Measurements from ENCODE around the gene QRICH1. TPM values are rescaled to one million over a fixed set of nuclear protein-coding genes. Genes with fewer than 3 reads are reported as not detected.
A peak's percentile ranks its signal among the peaks of the same experiment; 100 is the strongest.

QRICH1 gene
- total RNA-seq, 1 experiment from 2014 or later: 107 TPM

- Mint-ChIP-seq H3K4me1 (ENCODE audit: low read depth, unreplicated experiment) (peaks cover 28% of the 10 kb centered on the region), H3K9me3 (ENCODE audit: low read depth, unreplicated experiment) (no peaks in the 10 kb centered on the region), H3K27me3 (ENCODE audit: unreplicated experiment) (no peaks in the 10 kb centered on the region), H3K36me3 (ENCODE audit: insufficient read depth, unreplicated experiment) (peaks cover 78% of the 10 kb centered on the region), H3K4me3 (ENCODE audit: low read depth, unreplicated experiment) (peak overlapping the region; percentile 99), H3K27ac (ENCODE audit: unreplicated experiment) (peak overlapping the region; percentile 99)
- DNase-seq: no peak
- CTCF ChIA-PET: interaction anchor here (0.7 kb wide), 1 partner anchor 536 kb away, joined by 3 read pairs; no protein-coding TSS in a partner anchor
- intact Hi-C loops (cut with micrococcal nuclease; ENCODE audit: unreplicated experiment): no loop called here
- no TSS peak for BruUV-seq (replicated peaks)
- no peak for TF ChIP-seq CTCF (IDR thresholded peaks at IDR 0.05; ENCODE audit: unreplicated experiment)
These were observed 65.6 kb downstream of the QRICH1 start for GRCh38 chr3:49028298-49028672.

GRCh38 chr3:49027634-49028033 is 66.2 kb downstream of the QRICH1 start:
- peaks cover 28% of the 10 kb centered on the region for H3K4me1 Mint-ChIP-seq (ENCODE audit: low read depth, unreplicated experiment)
- peak overlapping the region; percentile 99 for H3K4me3 Mint-ChIP-seq (ENCODE audit: low read depth, unreplicated experiment)
- intact Hi-C loops (cut with micrococcal nuclease; ENCODE audit: unreplicated experiment): no loop called here
- CTCF ChIA-PET: no interaction called here
- no peak for DNase-seq
- H3K9me3 Mint-ChIP-seq (ENCODE audit: low read depth, unreplicated experiment): no peaks in the 10 kb centered on the region
- no TSS peak for BruUV-seq (replicated peaks)
- no peaks in the 10 kb centered on the region for H3K27me3 Mint-ChIP-seq (ENCODE audit: unreplicated experiment)
- peak overlapping the region; percentile 99 for H3K27ac Mint-ChIP-seq (ENCODE audit: unreplicated experiment)
- H3K36me3 Mint-ChIP-seq (ENCODE audit: insufficient read depth, unreplicated experiment): peaks cover 84% of the 10 kb centered on the region
- no peak for TF ChIP-seq CTCF (IDR thresholded peaks at IDR 0.05; ENCODE audit: unreplicated experiment)

DNA sequence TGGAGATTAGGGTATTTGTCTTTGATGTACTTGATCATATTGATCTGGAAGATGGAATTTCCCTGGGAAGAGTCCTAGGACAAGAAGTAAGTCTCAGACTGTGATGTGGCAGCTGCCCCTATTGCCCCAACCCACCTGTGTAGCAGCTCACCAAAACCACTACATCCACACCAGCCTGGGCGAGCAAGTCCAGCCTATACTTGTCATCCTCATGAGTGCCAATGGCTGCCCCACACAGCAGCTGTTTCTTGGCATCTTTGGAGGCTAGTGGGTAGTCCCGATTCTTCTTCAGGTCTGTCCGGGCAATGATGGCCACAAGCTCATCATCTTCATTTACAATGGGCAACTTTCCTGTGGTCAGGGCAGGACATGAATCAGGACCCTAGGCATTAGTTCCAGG is 67.3 kb downstream of the QRICH1 start:
- H3K27me3 Mint-ChIP-seq (ENCODE audit: unreplicated experiment): no peaks in the 10 kb centered on the region
- CTCF ChIA-PET: no interaction called here
- H3K4me3 Mint-ChIP-seq (ENCODE audit: low read depth, unreplicated experiment): no peak overlapping the region
- no TSS peak for BruUV-seq (replicated peaks)
- H3K27ac Mint-ChIP-seq (ENCODE audit: unreplicated experiment): no peak overlapping the region
- DNase-seq: no peak
- no peaks in the 10 kb centered on the region for H3K9me3 Mint-ChIP-seq (ENCODE audit: low read depth, unreplicated experiment)
- H3K36me3 Mint-ChIP-seq (ENCODE audit: insufficient read depth, unreplicated experiment): peaks cover 95% of the 10 kb centered on the region
- H3K4me1 Mint-ChIP-seq (ENCODE audit: low read depth, unreplicated experiment): peaks cover 28% of the 10 kb centered on the region
- intact Hi-C loops (cut with micrococcal nuclease; ENCODE audit: unreplicated experiment): no loop called here
- TF ChIP-seq CTCF (IDR thresholded peaks at IDR 0.05; ENCODE audit: unreplicated experiment): no peak

DNA sequence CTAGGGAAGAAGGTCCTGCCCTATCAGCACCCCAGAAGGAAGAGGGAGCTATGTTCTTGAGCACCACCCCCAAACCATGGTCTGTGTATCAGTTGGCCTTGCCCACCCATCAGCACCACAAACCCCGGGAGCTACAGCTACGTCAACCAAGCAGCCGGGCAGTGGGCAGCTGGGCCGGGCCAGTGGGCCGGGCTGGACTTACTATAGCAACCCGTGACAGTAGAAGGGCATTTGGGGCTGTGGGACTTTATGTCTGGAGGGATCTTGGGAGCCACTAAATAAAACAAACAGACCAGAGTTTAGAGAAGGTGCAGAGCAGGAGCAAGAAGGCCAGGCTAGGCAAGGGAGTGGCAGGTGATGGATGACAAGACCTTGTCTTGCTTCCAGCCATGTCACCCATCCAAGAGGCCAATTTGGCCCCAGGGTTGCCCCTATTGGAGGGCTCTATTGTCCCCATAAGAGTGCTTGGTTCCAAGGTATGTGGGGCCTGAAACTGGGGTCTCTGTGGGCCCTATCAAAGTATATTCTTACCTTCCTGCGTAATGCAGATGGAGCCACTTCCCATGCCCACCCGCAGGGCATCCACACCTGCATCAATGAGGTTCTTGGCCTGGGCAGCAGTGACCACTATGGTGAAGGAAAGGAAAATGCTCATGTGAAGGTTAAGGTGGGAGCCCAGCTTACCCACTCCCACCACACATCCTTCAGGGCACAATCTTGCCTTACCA is 67.9 kb downstream of the QRICH1 start:
- intact Hi-C loops (cut with micrococcal nuclease; ENCODE audit: unreplicated experiment): no loop called here
- peak overlapping the region; percentile 29 for H3K27ac Mint-ChIP-seq (ENCODE audit: unreplicated experiment)

More for the DNA sequence above, 67.9 kb downstream of the QRICH1 start:
- peaks cover 28% of the 10 kb centered on the region for H3K4me1 Mint-ChIP-seq (ENCODE audit: low read depth, unreplicated experiment)
- no peaks in the 10 kb centered on the region for H3K27me3 Mint-ChIP-seq (ENCODE audit: unreplicated experiment)
- CTCF ChIA-PET: interaction anchor here (0.6 kb wide), 1 partner anchor 419 kb away, joined by 3 read pairs; no protein-coding TSS in a partner anchor
- peaks cover 97% of the 10 kb centered on the region for H3K36me3 Mint-ChIP-seq (ENCODE audit: insufficient read depth, unreplicated experiment)
- H3K4me3 Mint-ChIP-seq (ENCODE audit: low read depth, unreplicated experiment): no peak overlapping the region
- TF ChIP-seq CTCF (IDR thresholded peaks at IDR 0.05; ENCODE audit: unreplicated experiment): no peak
- no peak for DNase-seq
- no TSS peak for BruUV-seq (replicated peaks)
- no peaks in the 10 kb centered on the region for H3K9me3 Mint-ChIP-seq (ENCODE audit: low read depth, unreplicated experiment)

Measured in Calu3 (cell line).